HS-5 (cell line): ENCODE results near the gene C2orf81.

Experiments used
- DNase-seq: peaks from one replicate; pipeline ENCODE4 v3.0.0-alpha.2; 2012; ENCODE audit warnings: low read depth

Gene C2orf81

DNA sequence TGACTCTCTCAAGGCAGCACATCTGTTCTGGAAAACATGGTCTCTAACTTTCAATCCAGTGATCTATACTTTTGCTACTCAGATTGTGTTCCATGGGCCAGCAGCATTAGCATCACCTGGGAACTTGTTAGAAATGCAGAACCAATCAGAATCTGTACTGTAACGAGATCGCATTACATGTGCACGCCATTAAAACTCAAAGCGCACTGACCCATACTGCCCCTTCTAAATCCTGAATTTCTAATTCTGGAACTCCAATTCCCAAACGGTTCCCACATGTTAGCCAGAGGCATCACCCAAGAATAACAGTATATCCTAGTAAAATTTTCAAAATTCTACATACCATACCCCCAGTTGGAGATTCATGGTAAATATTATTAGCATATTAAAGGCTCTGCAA, 30.8 kb downstream of the C2orf81 start:
- DNase-seq = no peak

DNA sequence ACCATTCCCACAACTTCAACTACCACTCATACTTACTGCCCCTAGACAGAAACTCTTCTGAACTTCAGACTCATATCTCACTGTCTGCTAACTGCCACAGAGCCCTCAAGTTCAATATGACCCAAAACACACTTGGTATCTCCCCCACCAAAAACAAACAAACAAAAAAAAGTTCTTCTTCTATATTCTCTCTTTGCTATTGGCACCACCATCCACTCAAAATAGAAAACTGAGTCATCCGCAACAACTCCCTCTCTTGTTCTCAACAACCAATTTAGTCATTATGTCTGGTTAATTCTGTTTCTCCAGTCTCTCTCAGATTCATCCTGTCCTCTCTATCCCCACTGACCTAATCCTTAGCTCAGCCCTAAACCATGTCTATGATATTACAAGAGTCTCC, 34.1 kb downstream of the C2orf81 start:
- DNase-seq = no peak

DNA sequence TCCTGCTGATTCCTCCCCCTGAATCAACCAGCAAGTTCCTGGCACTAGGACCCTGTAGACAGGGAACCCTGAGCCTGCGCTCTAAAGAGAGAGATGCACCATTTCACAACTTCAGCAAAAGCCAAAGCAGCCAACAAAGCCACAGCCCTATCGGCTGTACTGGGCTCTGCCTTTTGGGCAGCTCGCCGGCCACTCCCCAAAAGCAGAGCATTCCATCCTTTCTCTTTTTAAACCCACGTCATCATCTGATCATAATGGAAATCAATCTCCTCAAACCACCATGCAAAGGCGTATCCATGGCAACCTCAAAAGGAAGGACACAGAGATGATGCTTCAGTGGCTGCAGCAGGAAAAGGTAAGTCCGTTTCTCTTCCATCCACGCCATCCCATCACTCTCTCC, 36.0 kb downstream of the C2orf81 start:
- DNase-seq = no peak

DNA sequence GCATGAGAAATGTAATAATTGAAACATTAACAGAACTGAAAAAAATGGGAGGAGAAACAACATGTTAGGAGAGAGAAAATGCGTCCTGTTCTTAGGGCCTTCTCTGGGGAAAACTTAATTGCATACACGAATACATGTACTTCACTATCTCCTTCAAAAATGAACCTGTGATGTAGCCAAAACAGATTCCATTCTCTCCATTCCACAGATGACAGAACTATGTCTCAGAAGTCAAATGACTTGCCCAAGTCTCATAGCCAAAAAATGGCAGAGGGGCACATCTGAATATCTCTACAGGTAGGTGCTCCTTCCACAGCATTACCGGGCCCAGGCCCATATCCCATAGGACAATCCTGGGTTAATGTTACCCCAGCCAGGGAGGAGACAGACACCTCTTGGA, 37.4 kb downstream of the C2orf81 start:
- DNase-seq = no peak

DNA sequence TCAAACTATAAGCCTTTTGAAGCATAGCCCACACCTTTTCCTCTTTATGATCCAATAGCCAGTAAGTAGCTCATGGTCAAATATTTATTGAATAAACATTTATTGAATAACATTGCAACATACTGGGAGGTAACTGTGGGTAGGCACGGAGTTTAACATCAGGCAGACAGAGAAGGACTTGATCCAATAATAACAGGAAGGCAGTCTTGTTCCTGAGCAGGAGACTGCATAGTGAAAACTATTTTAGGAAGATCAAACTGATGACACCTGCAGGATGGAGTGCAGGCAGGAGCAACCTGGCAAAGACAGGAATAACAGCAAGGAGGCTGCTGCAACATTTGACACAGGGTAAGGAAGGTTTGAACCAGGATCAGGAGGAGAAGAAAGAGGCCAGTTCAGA, 38.2 kb downstream of the C2orf81 start:
- no peak for DNase-seq

DNA sequence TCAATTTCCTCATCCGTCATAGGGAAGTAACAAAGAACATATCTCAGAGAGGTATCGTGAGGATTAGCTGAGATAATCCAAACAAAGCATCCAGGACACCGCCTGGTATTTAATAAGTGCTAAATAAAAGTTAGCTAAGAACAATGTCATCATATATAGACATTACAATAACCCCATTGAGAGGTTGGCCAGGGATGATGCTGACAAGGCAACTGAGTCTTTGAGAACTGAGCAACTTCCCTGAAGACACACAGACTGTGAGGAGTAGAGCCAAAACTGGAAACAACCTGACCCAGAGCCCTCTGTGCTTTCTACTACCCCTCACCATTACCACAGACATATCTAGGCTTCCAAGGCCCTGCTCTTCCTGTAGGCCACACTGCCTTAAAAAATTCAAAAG, 39.7 kb downstream of the C2orf81 start:
- DNase-seq = no peak

DNA sequence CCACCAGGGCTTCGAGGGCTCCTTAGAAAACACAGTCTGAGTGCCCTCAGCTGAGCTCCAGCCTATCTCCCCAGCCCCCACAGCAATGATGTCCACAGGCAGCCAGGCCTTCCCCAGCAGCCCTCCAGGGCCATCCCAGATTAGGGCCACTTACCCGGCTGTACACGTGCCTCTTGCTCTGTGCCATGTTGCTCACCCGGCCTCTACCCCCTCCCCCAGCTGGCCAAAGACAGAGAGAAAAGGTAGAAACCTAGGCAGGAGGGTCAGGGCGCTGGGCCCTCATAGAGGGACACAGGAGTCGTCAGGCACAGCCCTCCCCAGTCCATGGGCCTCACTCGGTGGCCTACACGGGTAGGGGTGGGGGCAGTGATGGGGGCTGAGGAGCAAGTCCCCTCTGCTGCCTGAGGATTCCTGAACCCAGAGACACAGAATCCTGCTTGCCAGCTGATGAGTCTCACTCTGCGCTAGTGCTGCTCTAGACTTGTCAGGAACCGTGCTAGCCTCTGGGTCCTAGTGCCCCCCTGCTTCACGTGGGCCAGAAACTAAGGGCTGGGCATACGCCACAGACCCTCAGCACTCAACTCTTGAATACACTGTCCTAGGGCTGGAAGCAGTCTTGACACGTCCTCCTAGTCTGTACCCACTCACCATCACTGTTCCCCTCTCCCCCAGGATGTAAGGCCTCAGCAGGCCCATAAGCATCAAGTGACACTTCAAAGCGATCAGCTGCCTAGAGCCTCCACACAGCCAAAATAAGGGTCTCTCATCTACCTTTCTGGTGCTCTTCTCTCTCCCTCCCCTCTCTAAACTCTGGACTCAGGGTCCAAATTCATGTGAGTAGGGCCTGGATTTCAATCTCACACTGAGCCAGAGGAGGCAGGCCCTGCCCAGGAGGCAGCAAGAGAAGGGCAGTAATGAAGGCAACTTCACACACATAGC, 41.3 kb downstream of the C2orf81 start, which contains the start of gene DCTN1:
Gene DCTN1, minus strand, starts transcription at position 461 of the 939 bp plus-strand sequence. Its CDS starts 274 bp downstream, at position 187.
- DNase-seq = peak; percentile 9

DNA sequence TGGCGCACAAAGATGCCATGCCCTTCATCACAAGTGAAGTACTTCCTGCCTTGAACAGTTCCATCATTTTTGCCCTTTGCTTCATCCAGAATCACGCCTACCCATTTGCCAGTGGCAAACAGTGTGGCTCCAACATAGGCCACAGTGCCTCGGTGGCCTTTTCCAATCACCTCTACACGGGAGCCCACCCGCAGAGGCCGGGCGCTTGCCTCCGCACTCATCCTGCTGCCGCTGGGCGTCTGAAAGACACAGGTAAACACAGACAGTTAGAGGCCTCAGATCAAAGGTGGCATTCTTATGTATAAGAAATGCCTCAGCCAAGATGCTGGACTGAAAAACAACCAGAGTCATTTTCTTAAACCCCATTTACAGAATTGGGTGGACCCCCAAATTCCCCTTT, 43.4 kb downstream of the C2orf81 start:
- DNase-seq = no peak

DNA sequence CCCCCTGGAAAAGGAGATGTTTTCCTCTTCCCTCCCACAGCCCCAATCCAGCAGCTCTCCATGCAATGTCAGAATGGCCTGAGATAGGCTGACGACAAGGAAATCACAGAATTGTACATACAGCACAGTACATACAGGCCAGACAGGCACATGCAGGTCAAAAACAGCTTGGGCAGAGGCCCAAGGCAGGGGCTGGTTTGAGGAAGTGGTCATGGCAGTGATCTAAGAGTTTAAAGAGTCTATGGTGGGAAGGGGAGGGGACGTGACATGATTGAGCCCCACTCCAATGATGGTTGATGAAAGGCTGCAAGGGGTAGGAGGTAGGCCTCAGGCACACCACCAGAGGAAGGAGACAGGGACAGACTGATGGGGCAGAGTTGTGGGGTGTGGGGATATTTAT, 45.6 kb downstream of the C2orf81 start:
- DNase-seq = no peak

DNA sequence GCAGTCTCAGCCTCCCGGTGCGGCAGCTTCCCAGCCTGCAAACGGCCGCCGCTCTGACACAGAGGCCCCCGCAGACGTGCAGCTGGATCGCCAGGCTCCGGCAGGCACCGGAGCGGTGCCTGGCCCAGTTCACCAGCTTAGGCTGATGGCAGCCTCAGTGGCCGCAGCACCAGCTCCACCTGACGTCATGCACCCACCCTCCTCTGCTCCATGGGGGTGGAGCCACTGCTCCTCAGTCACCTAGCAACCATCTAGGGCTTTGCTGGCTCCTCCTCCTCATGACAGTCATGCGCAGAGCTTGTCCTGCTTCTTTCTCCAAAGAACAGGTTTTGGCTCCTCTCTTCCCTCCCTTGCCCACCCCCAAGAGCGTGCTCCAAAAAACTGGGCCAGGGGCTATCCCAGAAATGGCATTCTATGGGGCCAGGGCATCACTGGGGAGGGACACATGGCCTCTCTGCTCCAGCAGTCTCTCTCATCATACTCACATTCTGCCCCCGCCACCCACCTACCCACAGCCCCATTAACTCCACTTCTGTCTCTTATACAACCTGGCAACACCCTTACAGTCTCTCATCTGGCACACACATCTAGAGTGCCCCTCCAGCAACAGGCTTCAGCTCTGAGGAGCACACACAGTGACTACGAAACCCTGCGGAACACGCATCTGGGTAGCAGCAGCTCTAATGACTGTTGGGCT, 46.8 kb downstream of the C2orf81 start:
- DNase-seq = no peak

DNA sequence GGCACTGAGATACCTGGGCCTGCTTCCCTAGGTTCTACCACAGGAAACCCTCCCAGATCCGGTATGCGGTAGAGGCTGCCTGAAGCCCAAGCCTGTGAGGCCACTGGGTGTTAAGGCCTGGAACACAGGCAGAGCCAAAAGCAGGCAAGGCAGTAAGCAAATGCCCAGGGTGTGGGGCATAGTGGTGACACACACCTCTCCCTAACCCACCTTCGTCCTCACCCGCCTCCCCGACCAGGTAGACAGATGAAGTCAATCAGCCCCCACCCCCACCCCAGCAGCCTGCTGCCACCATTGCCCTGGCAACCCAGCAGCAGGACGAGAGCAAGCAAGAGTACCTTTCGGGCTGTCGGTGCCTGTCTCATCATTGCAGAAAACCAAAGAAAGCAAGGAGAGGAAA, 47.4 kb downstream of the C2orf81 start:
- DNase-seq = no peak

DNA sequence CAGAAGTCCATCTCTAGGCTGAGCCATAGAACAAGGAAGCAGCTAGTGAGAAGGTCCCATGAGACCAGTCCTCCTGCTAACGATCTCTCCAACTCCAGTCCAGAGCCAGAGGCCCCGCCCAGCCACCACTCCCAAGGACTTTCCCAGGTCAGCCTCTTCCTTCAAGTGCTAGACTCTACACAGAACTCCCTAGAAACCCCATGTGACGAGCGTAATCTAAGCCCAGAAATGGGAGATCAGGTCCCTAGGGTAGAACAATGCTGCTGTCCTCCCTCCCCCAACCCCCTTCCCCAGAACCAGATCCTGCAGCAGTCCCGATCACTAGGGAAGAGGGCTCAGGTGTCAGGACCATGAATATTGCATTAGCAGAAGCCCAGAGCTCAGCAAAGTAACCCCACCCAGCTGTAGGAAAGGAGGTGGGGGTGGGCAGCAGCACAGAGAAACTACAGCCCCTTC, 48.2 kb downstream of the C2orf81 start:
- DNase-seq = no peak

DNA sequence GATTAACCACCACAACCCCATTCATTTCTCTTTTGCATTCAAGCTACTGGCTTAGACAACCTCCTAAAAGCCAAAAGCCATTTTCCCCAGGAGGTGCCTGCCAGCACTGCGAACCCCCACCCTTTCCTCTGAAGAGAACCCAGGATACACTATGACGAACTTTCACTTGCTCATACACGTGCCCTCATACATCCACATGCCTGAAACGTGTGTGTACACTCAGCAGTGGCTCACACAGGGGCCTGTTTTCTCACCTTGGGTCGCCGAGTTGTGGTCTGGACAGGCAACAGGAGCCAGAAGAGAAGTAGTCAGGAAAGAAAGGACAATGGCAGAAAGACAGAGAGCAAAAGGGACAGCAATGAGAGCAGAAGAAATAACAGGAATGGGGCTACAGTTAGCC, 48.7 kb downstream of the C2orf81 start:
- DNase-seq = no peak

DNA sequence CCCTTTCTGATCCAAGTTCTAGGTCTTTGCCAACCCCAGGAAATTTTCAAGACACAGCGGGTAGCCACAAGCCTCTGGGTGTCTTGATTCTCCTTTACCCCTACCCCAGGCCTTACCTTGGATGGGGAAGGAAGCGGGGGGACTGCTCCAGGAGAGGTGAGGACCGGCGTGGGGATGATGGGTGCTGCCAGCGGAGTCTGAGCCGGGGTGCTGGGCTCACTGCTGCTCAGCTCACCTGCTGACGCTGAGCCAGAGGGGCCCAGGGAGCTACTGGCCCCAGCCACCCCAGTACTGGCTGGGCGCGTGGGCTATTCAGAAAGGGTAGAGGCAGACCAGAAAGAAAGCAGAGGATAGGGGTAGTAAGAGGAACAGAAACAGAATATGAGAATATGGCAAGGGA, 50.0 kb downstream of the C2orf81 start:
- DNase-seq = no peak

DNA sequence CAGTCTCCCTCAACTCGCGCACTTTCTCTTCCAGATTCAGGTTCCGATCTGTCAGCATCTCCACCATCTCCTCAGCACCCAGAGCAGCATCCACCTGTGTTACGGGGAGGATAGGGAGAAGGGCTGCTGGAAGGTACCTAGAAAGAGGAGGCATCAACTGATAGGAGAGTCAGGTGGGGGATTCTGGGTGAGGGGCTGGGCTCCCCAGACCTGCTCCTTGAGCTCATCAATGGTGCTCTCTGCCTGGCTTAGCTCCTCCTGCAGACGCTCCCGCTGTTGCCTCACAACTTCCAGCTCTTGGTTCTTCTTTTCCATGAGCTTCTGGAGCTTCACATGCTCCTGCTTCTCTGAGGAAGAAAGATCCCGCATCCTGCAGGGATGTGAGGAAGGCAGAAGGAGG, 51.4 kb downstream of the C2orf81 start:
- no peak for DNase-seq

DNA sequence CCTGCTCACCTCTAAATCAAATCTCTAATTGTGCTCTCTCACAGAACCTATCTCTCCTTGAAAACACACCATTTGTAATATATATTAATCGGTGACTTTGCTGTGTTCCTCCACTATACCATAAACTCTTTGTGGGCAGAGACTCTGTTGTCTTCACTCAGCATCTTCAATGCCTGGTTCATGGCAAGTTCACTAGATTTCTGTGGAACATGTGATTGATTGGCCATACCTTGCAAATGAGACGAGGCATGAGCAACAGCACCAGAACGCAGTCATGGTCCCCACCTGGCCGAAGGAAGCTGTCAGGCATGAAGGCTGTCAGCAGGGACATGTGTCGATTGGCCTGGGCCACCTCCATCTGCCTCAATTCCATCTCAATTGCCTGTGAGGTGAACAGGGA, 52.9 kb downstream of the C2orf81 start:
- DNase-seq = no peak

DNA sequence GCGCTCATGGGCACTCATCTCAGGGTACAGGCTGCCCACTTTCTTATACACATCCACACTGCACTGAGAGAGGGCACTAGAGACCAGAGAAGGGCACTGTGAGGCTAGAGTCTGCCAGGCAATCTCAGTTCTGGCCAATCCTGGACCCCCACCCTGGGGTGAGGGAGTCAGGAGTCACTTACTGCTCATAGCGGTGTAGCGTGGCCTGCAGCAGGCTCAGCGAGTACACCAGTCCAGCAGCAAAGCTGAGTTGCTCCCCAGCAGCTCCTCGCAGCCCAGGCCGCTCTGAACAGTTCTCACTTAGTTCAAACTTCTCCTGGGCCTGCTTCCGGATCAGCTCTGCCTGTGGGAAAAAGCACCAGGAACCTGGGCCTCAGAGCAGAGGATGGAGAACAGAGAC, 53.6 kb downstream of the C2orf81 start:
- DNase-seq = no peak

DNA sequence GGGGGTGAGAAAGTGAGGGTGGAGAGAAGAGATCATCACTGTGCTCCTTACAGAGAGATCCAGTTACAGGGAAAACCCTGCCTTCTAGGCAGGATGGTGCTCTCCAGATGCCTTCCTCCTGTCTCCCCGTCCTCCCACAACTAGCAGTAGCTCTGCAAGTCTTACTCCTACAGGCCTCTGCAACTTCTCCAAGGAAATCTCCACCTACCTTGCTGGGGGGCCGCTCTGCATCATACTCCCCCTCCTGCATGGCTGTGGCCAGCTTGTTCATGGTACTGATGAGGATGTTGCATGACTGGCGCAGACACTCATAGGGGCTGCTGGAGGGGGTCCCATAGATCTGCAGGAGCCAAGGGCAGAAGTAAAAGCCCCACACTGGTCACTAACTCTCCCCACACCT, 55.4 kb downstream of the C2orf81 start:
- DNase-seq = no peak

DNA sequence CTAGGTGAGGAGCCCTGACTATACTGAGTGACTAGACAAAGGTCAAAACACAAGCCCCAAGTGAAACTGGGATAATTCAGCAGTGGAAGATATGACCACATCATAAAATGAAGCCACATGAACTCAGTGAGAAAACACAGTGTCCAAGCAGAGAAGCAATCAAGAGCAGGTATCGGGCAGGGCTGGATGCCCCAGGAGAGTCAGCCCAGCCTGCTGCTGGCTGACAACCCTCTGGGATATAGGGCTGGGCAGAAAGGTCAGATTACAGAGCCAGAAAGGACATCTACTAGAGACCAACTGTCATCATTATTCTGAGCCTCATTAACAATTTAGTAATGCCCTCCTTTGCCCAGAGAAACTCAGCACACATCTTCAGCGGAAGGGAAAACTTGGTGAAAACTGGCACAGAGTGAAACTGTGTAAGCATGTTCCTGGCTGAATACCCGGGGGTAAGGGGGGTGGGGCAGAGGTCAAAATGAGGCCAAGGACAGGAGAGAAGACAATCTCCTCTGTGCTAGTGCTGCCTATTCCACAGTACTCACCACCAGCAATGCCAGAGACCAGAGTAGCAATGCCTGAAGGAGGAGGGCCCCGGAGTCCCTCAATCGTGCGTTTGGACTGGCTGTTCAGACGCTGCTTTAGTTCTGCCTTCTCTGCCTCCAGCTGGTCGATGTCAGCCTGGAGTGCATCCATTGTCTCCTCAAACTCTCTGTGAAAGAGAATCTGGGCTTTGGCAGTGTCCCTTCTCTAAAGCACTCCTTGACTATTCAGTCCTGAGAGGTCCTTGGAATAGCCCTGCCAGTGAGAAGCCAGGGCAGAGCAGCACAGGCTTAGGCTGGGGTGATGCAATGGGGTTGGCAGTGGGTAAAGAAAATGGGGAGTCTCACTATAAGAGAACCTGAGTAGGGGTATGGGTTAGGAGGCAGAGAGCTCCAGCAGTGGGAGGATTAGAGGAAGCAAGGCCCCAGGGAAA, 56.6 kb downstream of the C2orf81 start:
- no peak for DNase-seq
